ENCODE data around the gene KITLG. TPM values are rescaled to one million over a fixed set of nuclear protein-coding genes. Genes with fewer than 3 reads are reported as not detected.

The KITLG gene
- total RNA-seq, 1 donor from 2014 or later, result not detected

DNA sequence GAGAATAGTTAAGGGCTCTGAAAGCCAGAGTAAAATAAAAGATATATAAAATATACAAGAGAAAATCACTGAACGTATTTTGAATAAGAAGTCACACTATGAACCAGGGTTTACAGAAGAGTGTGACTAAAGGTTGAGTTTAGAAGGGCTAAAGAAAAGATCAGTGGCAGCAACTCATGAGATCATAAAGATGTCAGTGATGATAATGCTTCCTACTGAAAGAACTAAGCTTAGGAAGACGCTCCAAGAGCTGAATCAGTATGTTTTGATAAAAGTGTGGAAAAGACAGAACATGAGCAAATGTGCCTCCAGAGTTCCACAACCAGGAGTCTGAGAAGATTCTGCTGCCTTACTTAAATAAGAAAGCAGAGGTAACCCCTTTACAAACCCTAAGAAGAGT is 74.6 kb downstream of the KITLG start:
- CTCF ChIA-PET, result no interaction called here
- H3K9me3 Mint-ChIP-seq, result no peaks in the 10 kb centered on the region
- TF ChIP-seq, protein P1, sequence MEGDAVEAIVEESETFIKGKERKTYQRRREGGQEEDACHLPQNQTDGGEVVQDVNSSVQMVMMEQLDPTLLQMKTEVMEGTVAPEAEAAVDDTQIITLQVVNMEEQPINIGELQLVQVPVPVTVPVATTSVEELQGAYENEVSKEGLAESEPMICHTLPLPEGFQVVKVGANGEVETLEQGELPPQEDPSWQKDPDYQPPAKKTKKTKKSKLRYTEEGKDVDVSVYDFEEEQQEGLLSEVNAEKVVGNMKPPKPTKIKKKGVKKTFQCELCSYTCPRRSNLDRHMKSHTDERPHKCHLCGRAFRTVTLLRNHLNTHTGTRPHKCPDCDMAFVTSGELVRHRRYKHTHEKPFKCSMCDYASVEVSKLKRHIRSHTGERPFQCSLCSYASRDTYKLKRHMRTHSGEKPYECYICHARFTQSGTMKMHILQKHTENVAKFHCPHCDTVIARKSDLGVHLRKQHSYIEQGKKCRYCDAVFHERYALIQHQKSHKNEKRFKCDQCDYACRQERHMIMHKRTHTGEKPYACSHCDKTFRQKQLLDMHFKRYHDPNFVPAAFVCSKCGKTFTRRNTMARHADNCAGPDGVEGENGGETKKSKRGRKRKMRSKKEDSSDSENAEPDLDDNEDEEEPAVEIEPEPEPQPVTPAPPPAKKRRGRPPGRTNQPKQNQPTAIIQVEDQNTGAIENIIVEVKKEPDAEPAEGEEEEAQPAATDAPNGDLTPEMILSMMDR (IDR thresholded peaks at IDR 0.05), result no peak

DNA sequence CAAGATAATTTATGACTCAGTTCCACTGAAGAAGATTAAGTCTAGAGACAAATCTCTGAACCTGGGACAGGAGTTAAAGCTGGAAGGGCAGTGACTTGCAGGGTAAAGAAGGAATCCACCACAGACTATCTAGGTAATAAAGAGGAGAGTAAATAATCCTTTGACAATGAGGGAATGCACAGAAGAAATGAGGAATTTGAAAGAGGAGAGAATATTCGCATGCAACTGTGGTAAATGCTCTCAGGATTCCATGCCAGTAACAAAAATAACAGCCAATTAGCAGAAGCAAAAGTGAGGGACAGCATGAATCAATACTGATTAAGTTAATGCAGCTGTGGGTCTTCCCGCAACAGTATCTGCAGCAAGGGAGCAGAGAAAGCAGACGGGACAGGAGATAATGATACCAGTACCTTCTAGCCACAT is 77.0 kb downstream of the KITLG start:
- ChIA-PET POLR2A (no interaction called here), CTCF (no interaction called here)
- intact Hi-C loops (cut with micrococcal nuclease), result no loop called here
- ATAC-seq (ENCODE audit: low read depth) (no peak), DNase-seq (no peak)
- H3K4me1 Mint-ChIP-seq, result no peaks in the 10 kb centered on the region
- TF ChIP-seq, protein P1 (IDR thresholded peaks at IDR 0.05), result no peak
- H3K27ac Mint-ChIP-seq, result no peak overlapping the region
- no peaks in the 10 kb centered on the region for H3K27me3 Mint-ChIP-seq
- no peaks in the 10 kb centered on the region for H3K36me3 Mint-ChIP-seq (ENCODE audit: low read depth)
- no peaks in the 10 kb centered on the region for H3K9me3 Mint-ChIP-seq
- H3K4me3 Mint-ChIP-seq, result no peak overlapping the region

More for the DNA sequence above, 74.6 kb downstream of the KITLG start:
- H3K4me3 Mint-ChIP-seq, result no peak overlapping the region
- H3K27ac Mint-ChIP-seq, result no peak overlapping the region
- POLR2A ChIA-PET, result no interaction called here
- H3K27me3 Mint-ChIP-seq, result no peaks in the 10 kb centered on the region
- no peaks in the 10 kb centered on the region for H3K36me3 Mint-ChIP-seq (ENCODE audit: low read depth)
- DNase-seq, result no peak
- no peak for ATAC-seq (ENCODE audit: low read depth)
- intact Hi-C loops (cut with micrococcal nuclease), result no loop called here
- H3K4me1 Mint-ChIP-seq, result no peaks in the 10 kb centered on the region

DNA sequence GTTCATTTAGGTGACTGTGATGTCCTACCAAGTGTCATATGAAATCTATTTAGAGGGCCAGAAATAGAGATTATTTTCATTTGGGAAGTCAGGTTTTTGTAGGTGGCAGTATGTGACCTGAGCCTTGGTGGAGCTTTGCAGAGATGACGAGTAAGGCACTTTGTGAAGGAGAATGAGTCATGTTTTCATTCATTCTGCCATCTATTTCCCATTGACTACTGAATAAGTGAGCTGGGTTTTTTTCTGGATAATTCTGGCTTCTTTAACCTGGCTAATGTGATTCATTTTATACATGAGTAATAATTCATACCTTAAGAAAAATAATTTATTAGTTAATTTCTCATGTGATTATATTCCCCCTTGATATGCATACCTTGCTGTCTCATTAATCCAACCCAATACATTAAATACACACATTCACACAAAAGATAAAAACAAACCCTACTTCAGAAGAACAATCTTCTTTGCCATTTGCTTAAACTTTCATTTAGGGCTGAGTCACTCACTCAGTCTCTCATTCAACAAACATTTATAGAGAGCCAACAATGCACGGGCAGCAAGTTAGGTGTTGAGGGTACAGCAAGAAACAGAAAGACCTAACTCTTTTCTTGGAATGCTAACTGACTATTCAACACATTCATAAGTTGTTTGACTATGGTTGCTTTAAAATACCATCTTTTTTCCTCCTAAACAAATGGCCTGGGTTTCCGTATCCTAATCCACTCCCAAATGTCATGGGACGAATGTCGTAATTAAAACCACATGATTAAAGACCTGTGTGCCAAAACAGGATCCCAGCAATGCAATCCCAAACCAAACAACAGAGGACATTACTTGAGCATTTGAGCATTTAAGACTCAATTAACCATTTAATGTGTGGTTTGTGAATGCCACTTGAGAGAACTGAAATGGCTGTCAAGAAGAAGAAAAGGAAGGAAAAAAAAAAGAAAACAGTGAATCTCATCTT is 78.0 kb downstream of the KITLG start:
- H3K4me1 Mint-ChIP-seq, result no peaks in the 10 kb centered on the region
- no peaks in the 10 kb centered on the region for H3K9me3 Mint-ChIP-seq
- ATAC-seq (ENCODE audit: low read depth) (no peak), DNase-seq (no peak)
- H3K27ac Mint-ChIP-seq, result no peak overlapping the region
- H3K36me3 Mint-ChIP-seq (ENCODE audit: low read depth), result no peaks in the 10 kb centered on the region
- TF ChIP-seq, protein P1 (IDR thresholded peaks at IDR 0.05), result no peak
- H3K27me3 Mint-ChIP-seq, result no peaks in the 10 kb centered on the region
- H3K4me3 Mint-ChIP-seq, result no peak overlapping the region
- intact Hi-C loops (cut with micrococcal nuclease), result no loop called here
- CTCF ChIA-PET, result no interaction called here
- POLR2A ChIA-PET, result no interaction called here

DNA sequence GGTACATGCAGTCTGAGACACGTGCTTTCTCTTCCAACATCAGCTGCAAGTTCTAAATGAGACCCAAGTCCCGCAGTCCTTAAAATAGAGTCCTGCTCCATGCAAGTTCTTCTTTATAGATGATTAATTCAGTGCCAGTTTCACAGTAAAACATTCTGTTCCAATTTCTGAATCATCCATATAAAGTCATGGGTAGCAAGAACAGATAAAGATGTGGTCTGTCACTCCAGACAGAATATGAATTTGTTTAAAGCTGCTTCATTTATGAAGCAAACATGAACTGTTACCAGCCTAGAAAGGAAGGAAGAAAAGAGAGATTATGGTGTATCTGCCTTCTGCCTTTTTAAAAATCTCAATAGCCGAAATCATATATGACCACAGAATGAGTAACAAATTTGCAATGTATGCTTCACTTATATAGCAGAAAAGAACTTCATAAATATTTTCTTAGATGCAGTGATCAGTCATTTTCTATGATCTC is 83.3 kb downstream of the KITLG start:
- Mint-ChIP-seq H3K9me3 (peaks cover 2% of the 10 kb centered on the region), H3K27me3 (no peaks in the 10 kb centered on the region), H3K4me3 (no peak overlapping the region), H3K36me3 (ENCODE audit: low read depth) (no peaks in the 10 kb centered on the region), H3K27ac (no peak overlapping the region), H3K4me1 (no peaks in the 10 kb centered on the region)
- POLR2A ChIA-PET, result no interaction called here
- TF ChIP-seq, protein P1 (IDR thresholded peaks at IDR 0.05), result no peak
- ATAC-seq (ENCODE audit: low read depth), result no peak
- no peak for DNase-seq
- intact Hi-C loops (cut with micrococcal nuclease), result no loop called here
- CTCF ChIA-PET, result no interaction called here

DNA sequence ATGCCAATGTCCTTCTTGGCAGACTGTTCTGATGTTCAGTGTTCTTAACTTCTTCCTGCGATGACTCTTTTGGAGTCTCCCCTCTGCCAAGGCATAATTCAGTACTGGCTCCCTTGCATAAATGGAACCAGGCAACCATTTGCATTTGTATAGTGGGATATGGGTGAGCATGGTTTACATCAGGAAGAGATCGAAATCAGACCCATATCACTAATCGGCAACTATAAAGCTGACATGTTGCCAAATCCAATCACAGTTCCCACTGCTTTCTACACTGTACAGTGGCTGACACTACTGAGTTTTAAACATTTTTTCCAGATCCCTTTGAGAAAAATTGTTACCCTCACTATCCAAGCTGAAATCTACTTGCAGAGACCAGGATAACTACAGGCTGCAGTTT is 83.8 kb downstream of the KITLG start:
- H3K9me3 Mint-ChIP-seq, result peaks cover 2% of the 10 kb centered on the region
- ChIA-PET POLR2A (no interaction called here), CTCF (no interaction called here)
- intact Hi-C loops (cut with micrococcal nuclease), result no loop called here
- DNase-seq (no peak), ATAC-seq (ENCODE audit: low read depth) (no peak)
- no peaks in the 10 kb centered on the region for H3K27me3 Mint-ChIP-seq
- no peaks in the 10 kb centered on the region for H3K4me1 Mint-ChIP-seq
- no peak overlapping the region for H3K27ac Mint-ChIP-seq
- TF ChIP-seq, protein P1 (IDR thresholded peaks at IDR 0.05), result no peak
- no peaks in the 10 kb centered on the region for H3K36me3 Mint-ChIP-seq (ENCODE audit: low read depth)
- H3K4me3 Mint-ChIP-seq, result no peak overlapping the region
